HS-5 (cell line): Measurements from ENCODE around the gene TMX3.

Source experiments
- DNase-seq: peaks from one replicate; pipeline ENCODE4 v3.0.0-alpha.2; 2012; ENCODE audit warnings: low read depth

The TMX3 gene, protein sequence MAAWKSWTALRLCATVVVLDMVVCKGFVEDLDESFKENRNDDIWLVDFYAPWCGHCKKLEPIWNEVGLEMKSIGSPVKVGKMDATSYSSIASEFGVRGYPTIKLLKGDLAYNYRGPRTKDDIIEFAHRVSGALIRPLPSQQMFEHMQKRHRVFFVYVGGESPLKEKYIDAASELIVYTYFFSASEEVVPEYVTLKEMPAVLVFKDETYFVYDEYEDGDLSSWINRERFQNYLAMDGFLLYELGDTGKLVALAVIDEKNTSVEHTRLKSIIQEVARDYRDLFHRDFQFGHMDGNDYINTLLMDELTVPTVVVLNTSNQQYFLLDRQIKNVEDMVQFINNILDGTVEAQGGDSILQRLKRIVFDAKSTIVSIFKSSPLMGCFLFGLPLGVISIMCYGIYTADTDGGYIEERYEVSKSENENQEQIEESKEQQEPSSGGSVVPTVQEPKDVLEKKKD

DNA sequence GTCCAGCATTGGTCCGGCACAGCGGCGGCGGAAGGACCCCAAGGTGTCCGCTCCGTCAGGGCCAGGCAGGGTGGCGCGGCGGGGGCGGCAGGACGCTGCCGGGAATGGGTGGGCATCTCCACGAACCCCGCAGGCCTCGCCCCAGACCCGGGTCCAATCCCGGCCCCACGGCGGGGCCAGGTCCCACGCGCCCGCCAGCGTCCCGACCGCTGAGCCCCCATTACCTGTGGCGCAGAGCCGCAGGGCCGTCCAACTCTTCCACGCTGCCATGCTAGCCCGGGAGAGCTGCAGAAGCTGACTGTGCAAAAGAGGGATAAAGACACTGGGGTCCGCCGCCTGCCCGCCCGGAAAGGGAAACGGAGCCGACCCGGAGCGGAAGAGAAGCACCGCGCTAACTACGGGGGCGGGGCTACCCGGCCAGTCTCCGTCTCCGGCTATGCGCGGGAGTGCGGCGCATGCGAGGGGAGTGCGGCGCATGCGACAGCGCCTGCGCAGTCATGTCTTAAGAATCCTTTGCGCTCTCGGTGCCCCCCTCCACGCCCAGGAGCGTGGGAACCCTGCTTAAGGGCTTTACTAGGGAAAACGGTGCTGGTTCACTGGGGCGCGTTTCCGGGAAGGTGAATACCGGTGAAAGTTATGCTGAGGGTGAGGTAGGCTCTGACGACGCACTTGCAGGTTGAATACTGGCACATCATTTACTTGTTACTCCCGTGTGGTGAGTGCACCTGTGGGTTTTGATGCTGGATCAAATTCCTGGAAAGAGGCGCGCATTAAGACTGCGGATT lies at the start of gene TMX3:
TMX3 (minus strand) TSS at position 397 of the 785 bp plus-strand sequence; CDS start at position 270, 127 bp downstream.
- peak; percentile 50 for DNase-seq

DNA sequence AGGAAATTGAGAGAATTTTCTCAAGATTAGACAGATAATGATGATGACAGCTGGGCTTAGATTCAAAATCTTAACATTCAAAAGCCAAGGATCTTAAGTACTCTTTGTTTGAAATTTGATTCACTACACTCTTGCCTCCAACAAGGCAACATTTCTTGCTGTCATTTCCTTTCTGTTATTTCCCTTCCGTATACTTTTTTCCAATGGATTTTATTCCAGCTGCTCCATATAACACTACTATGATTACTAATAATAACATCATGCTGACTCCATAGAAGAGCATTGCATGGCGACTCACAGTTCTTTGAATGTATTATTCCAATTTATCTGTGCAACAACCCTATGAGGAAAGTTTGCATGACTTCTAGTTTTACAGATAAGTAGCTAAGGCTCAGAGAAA lies 49.1 kb upstream of the TMX3 start:
- no peak for DNase-seq

DNA sequence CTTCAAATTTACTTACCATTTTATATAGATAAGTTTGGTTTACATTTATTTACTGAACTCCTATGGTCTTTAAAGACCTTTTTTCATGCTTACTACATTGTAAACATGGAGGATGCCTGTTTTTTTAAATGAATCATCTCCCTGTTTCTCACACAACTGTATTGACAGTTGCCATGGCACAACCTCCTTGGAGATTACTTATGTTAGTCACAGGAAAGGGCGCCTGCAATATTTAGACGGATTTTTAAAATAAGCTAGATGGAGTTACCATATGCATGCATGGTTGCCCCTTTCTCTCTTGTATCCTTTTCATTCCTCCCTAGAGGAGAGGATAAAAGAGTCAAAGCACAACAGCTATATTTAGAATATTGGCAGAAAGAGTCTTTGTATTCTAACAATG lies 48.2 kb upstream of the TMX3 start:
- DNase-seq = no peak

DNA sequence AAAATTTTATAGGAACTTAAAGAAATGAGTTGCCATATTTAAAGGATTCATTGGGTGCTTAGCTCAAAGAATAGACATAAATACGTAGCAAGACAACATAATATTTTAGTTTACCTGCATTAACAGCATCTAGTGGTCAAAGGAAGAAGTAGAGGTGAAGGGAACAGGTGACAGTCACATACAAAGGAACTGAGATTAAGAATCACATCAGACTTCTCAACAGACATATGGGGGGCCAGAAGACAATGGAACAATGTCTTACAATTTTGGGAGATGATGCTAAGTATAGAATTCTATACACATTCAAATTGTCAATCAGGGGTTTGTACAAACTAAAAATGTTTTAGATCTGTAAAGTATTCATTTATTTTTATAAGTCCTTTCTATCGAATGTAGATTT lies 44.4 kb upstream of the TMX3 start:
- no peak for DNase-seq

DNA sequence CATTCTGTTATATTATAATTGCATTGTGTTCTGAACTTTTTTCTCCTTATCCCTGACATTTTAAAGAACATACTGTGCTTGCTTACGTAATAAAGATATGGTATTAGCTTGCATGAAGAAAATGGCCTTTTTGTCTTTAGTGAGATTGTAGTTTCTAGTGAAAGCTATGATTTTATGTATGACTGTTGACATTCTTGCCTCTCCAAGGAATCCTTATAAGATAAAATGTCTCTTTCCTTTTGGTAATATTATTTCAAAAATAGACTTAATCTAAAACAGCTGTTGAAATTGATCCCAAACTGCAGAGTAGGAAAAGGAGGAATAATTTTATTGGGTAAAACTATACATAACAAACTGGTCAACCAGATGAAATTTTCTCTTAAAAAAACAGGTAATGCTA lies 42.2 kb upstream of the TMX3 start:
- DNase-seq = no peak

DNA sequence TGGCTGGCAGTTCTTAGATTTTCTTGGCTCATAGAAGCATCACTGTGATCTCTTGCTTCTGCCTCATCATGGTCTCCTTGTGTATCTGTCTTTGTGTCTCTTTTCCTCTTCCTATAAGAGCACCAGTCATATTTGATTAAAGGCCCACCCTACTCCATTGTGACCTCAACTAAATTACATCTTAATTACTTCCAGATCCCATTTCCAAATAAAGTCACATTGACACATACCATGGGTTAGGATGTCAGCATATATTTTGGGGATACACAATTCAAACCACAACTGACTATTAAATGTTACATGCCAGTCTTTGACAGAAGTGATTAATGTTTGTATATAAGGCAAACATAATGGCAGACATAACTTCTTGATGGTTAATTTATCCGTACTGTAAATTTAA lies 27.3 kb upstream of the TMX3 start:
- DNase-seq = no peak

DNA sequence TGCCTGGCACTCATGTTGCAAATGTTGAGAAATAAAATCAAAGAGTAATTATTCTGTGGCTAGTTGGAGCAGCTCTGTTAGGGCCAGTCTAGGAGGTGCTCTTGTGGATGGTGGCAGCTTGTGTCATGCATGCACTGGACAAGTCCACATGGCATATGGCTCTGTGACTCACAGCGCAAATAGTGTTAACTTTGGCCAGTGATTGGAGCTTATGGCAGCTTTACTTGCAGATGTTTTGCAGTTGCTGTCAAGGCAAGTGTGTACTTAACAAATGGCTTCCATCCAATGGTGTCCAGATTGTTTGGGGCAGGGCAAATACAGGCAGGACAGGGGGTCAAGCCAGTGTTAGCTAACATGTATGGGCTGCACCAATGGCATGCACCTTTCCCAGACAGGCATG lies 26.1 kb upstream of the TMX3 start:
- DNase-seq = no peak

DNA sequence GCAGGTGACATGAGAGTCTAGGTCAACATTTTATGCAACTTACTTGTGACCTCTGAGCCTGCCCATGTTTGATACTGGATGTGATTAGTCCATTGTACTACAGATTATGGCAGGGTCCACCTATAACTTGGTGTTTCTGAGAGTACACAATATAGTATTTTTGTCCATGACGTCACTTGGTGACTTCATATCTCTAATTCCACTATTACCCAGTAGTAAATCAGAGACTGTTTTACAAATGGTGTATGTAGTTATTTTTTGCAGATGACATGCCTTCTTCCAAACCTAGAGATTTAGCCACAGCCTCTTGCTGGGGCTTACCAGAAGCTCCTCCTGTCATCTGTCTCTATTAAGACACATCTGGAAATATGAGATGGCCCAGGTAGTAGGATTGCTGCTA lies 24.6 kb upstream of the TMX3 start:
- no peak for DNase-seq

DNA sequence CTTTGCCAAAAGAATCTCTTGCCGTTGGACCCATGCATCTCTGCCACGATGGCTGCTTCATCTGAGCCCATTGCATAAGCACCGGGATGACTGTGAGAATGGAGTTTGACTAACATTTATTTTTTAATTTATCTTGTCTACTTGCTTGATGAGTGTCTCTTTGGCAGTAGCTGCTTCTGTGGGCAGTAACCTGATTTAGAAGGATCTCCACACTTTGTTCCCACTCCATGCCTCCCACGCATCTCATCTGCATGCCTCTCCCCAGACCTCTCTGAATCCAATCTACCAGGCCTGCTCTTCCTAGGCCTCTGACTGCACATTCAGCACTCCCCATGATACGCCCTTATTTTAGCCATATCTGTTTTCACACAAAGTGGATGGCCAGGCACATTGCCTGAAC lies 23.7 kb upstream of the TMX3 start:
- no peak for DNase-seq

DNA sequence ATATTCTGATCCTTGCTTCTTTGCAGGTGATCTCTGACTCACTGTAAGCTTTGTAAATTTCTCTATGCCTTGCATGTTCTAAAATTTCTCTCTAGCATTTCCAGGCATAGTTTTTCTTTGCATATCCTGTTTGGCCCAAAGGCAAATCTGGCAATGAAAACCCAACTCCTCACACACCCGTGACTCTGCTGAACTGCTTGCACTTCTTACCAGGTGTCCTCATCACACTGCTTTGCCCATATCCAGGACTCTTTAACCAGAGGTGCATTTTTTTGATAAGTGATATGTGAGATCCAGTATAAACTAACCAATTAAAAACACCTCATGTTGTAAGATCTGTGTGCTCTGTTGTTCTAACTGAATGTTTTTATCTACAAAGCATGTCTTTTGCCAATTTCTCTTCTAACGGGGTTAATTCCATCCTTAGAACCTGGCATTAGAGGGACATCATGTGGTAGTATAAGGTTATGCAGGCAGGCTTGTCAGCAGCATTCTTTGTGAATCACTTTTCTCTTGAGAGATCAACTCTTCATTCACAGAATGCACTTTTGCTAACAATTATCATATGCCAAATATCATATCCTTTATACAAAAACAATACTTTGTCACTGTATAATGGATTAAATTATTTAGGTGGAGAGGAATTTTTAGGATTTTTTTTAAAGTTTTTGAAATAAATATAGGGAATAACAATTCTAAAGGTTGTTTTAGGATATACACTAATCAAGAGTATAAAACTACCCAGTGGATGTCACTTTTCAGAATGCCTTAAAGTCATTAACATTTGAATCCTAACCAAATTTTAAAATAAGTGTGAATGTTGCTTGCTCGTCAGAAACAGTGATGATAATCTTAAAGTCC lies 20.8 kb upstream of the TMX3 start:
- peak; percentile 22 for DNase-seq

DNA sequence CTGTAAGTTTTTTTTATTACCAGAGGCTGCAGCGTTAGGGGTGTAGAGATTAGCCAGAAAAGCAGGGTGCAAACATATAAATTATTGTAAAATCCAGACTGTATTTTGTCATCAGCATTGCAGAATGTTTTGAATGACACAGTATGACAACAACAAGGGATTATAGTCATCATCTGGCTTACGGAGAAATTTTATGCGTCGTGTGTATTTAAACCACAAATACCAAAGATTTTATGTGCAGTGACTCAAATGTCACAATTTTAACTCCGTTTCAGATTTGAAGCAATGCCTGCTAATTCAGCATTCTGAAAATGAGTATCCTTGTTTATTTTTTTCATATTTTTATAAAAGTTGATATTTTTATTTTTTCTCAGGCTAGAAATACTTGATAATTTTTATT lies 19.4 kb upstream of the TMX3 start:
- DNase-seq = peak; percentile 31

DNA sequence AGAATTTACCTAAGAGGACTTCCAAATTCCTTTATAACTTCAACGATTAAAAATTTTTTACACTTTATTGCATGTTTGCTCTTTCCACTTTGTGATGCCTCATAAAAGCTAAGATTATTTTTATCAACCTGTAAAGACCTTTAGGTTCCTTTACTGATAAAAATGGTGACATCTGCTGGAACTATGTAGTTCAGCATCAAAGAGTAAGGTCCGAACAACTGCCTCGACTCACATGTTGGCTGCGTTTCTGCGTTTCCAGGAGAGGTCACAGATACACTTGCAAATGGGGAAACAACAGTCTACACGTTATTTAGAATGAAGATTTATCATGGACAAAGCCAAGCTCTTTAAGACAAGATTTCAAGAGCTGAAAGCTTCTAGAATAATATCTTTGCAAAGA lies 18.8 kb upstream of the TMX3 start:
- DNase-seq = no peak

DNA sequence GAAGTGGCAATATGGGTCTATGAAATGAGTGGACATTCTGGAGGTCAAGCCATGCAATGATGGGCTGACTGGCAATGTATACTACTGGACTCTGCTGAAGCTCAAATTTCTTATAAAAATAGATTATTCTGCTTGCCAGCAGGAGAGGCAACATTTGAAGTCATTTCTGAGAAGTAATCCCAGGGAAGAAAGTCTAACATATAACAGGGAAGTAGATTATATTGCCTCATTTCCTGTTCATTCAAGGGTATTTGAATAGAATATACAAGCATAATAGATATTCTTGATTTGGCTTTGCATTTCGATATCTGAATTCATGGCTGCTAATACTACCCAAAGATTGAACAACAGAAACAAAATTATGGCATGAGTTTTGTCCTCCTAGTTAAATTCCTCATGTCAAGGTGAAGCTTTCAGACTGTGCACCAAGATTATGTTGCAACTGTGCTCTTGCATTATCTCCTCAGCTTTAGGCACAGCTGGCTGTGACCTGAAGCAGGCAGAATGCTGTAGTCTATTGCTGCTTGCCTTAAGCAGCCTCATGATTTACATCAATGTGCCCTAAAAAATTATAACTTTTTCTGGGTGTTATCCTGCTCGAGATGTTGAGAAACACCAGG lies 13.3 kb upstream of the TMX3 start:
- no peak for DNase-seq

DNA sequence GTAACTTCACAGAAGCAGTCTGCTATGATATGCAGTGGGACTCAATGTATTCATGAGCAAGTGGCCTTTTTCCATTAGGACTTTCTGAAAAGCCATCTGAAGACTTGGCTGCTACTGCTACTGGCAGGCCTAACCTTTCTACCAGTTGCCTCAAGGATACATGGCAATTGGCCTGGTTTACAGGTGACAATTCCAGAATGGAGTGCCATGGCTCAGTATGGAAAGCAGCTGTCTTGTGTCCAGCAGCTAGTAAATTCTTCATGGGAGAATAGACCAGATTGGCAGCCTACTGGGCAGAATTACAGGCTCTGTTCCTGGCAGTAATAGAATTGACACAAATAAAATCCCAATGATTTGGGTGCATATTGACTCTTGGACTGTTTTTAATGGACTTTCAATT lies 12.6 kb upstream of the TMX3 start:
- no peak for DNase-seq

DNA sequence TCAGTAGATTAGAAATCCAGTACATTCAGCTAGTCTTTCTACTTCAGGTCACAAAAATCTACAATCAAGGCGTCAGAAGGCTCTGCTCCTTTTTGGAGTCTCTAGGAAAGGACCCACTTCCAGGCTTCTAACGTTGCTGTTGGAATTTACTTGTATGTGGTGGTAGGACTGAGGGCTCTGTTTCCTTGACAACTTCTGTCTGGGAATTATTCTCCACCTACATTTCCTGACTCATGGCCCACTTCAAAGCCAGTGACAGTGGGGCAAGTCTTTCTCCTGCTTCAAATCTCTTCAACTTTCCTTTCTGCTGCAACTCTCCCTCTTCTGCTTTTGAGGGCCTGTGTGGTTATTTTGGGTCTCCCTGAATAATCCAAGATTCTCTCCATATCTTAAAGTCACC lies 10.4 kb upstream of the TMX3 start:
- no peak for DNase-seq

DNA sequence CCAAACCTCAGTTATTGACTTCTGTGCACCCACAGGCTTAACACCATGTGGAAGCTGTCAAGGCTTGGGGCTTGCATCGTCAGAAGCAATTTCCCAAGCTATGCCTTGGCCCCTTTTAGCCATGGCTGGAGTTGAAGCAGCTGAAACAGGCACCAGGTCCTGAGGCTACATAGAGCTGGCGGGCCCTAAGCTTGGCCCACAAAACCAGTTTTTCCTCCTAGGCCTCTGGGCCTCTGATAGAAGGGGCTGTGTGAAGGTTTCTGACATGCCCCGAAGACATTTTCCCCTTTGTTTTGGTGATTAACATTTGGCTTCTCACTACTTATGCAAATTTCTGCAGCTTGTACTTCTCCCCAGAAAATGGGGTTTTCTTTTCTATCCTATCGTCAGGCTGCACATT lies 9.1 kb upstream of the TMX3 start:
- DNase-seq = no peak

DNA sequence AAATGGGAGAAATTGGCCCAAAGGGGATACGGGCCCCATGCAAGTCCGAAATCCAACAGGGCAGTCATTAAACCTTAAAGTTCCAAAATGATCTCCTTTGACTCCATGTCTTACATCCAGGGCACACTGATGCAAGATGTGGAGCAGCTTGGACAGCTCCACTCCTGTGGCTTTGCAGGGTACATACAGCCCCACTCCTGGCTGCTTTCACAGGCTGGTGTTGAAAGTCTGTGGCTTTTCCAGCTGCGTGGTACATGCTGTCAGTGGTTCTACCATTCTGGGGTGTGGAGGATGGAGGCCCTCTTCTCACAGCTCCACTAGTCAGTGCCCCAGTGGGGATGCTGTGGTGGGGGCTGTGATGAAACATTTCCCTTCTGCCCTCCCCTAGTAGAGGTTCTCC lies 8.6 kb upstream of the TMX3 start:
- DNase-seq = no peak

DNA sequence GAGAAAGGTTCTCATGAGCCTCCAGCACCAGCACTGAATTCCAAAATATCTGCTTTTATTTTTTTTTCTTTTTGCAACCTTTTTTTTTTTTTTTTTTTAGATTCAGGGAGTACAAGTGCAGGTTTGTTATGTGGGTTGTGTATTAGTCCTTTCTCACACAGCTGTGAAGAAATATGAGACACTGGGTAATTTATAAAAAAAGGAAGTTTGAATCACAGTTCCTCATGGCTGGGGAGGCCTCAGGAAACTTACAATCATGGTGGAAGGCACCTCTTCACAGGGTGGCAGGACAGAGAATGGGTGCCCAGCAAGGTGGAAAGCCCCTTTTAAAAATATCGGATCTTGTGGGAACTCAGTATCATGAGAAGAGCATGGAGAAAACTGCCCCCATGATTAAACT lies 7.9 kb upstream of the TMX3 start:
- DNase-seq = no peak

DNA sequence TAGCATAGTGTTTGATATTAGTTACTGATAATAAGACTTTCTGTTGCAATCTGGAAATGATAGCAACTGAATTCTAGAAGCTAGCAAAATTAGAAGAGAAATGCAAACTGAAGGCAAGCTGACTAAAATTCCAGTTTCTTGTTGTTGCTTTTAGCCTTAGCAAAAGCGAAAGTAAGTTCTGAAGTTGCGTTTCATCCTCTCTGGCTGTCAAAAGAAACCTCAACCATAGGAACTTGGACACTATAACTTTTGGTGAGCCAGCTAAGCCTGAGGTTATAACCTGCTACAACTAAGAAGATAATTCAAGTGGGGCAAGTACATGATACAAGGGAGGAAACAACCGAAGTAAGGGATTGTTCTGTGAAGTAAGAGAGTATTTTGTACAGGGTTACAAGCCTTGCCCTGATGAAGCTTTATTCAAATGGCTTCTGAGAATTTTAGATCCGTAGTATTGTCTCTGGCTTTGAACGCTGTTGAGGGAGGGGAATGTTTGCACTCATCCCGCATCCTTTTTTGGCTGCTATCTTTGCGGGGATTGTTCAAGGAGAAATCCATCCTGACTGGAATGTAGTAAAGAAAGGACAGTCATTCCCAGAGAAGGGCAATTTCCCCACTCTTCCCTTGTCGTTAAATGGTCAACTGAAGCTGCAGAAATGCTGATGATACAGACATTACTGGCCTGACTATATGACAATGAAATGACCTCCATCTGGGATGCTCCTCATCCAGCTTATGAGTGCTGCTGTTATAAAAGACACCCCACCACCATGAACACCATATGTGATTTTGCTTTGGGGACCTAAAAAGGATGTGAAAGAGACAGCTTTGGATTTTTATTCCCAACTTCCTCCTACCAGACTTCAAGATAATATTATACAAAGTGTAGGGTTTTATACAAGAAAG lies 7.0 kb upstream of the TMX3 start:
- DNase-seq = no peak

DNA sequence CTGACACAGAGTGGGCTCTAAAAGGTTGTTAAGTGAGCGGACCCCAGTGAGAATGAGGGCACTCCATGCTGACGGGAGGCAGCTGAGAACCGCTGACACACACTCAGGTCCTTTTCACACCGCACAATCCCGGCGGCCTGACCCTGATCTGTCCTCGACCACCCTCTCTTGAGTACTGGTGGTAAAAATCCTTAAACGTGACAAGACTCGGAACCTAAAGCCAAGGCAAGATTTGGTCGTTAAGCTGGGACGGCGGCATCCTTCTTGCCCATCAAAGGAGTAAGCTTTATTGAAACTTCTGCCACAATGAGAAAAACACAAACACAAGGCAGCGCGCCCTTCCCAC lies 569 bp downstream of the TMX3 start:
- DNase-seq = no peak

DNA sequence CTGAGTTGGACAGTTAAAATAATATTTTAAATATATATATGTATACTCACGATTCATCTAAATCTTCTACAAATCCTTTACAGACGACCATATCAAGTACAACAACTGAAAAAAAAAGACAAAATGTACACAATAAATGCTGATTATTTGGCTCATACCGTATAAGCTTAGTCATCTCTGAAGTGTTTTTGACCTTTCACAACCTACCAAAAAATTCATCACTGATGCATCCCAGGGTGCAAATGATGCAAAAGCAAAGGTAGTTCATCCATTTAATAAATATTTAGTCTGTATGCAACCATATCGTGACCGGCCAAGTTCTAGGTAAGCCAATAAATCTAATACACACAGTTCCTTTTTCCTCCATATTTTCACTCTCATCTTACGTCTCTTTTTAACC lies 1.1 kb downstream of the TMX3 start:
- no peak for DNase-seq
